Lung (tissue), 12 donors: Measurements from ENCODE around the gene FRMD4A. TPM values are rescaled to one million over a fixed set of nuclear protein-coding genes. Genes with fewer than 3 reads are reported as not detected.

Experiments used
- ATAC-seq: fragments of 200-7000 bp; cut with Tn5 transposase; one replicate; pipeline ENCODE4 v1.9.1; 2020; ENCODE audit warnings: moderate number of reproducible peaks; ENCODE audit not compliant: insufficient read depth, low FRiP score
- DNase-seq, 3 donors: peaks; one replicate each; pipeline ENCODE4 v3.0.0-alpha.2; 2013 to 2017
- H3K27ac ChIP-seq, 2 donors: one replicate each; pipeline ENCODE4 v1.5.1; 2013; ENCODE audit warnings: mild to moderate bottlenecking in 2 of 2, moderate library complexity in 2 of 2, control low read depth in 1 of 2, inconsistent platforms in 1 of 2, low read depth in 1 of 2, low read length in 1 of 2
- H3K27me3 ChIP-seq, 3 donors: one replicate each; pipeline ENCODE4 v1.5.1; 2013; ENCODE audit warnings: low read length in 2 of 3; ENCODE audit not compliant: control insufficient read depth in 3 of 3, insufficient read depth in 3 of 3
- H3K36me3 ChIP-seq, 4 donors: one replicate each; pipeline ENCODE4 v1.5.1; 2013; ENCODE audit warnings: low read length in 4 of 4, mild to moderate bottlenecking in 1 of 4, moderate library complexity in 1 of 4; ENCODE audit not compliant: control insufficient read depth in 4 of 4, insufficient read depth in 4 of 4
- H3K4me1 ChIP-seq, 5 donors: one replicate each; pipeline ENCODE4 v1.5.1; 2013; ENCODE audit warnings: low read length in 5 of 5, mild to moderate bottlenecking in 2 of 5, moderate library complexity in 1 of 5; ENCODE audit not compliant: control insufficient read depth in 5 of 5, insufficient read depth in 5 of 5
- H3K4me3 ChIP-seq: one replicate; pipeline ENCODE4 v1.5.1; 2013; ENCODE audit warnings: mild to moderate bottlenecking, control low read depth, moderate library complexity
- H3K9ac ChIP-seq, 2 donors: one replicate each; pipeline ENCODE4 v1.5.1; 2013; ENCODE audit warnings: low read length in 2 of 2, control low read depth in 1 of 2; ENCODE audit not compliant: insufficient read depth in 1 of 2
- H3K9me3 ChIP-seq, 4 donors: one replicate each; pipeline ENCODE4 v1.5.1; 2013; ENCODE audit warnings: low read length in 3 of 4, mild to moderate bottlenecking in 1 of 4, moderate library complexity in 1 of 4; ENCODE audit not compliant: control insufficient read depth in 4 of 4, insufficient read depth in 3 of 4
- CTCF ChIP-seq: IDR thresholded peaks from 2 replicates; pipeline ENCODE4 v1.5.1; 2012; ENCODE audit warnings: mild to moderate bottlenecking; ENCODE audit errors: control extremely low read depth, extremely low read depth
- WGBS, 2 donors: extraction: QIAGEN DNeasy Blood & Tissue Kit; methylation state at CpG; one replicate each; pipeline ENCODE4 v1.1.7; 2013; 5-methylcytosine and 5-hydroxymethylcytosine counted together
- polyA plus RNA-seq, 2 donors: library from polyadenylated mRNA; stranded (reverse); fragments of 200-250 nt; gene quantifications; one replicate each; pipeline ENCODE4 v1.2.1, GENCODE V29; 2013
- total RNA-seq, 2 donors: library from RNA; depleted of rRNA in 1 of 2; stranded (reverse); fragments of >200 nt in 1 of 2; gene quantifications; one replicate each; pipeline ENCODE4 v1.2.1, GENCODE V29; 2014 to 2021
- donor health status: control.
- donor health status: control.
- donor health status: Bipolar disorder and iron deficiency.
- donor health status: healthy.
- donor health status: DM: yes; HTN: yes; CAD: no.

FRMD4A gene
- total and polyA plus RNA-seq, 4 donors, result 12.0 to 64.5 (median 29.3) TPM

GRCh38 chr10:13885238-13885990 lies 445.3 kb downstream of the FRMD4A start:
- TF ChIP-seq CTCF, result no peak
- no peaks in the 10 kb centered on the region for H3K36me3 ChIP-seq
- no peaks in the 10 kb centered on the region for H3K9me3 ChIP-seq
- no peak overlapping the region for H3K27ac ChIP-seq
- whole genome bisulfite sequencing, 2 donors, result 92 to 95% methylated on average over 9 of the region's 9 CpGs
- no peak for ATAC-seq
- H3K4me1 ChIP-seq, result peaks cover 3 to 22% (median 11%) of the 10 kb centered on the region in 5 donors
- no peak overlapping the region for H3K4me3 ChIP-seq
- peaks cover 0 to 25% (median 0%) of the 10 kb centered on the region in 3 donors for H3K27me3 ChIP-seq
- no peak overlapping the region for H3K9ac ChIP-seq
- no peak for DNase-seq

GRCh38 chr10:13883636-13884444 lies 446.9 kb downstream of the FRMD4A start:
- Histone ChIP-seq H3K27me3 (peaks cover 0 to 10% (median 0%) of the 10 kb centered on the region in 3 donors), H3K9me3 (no peaks in the 10 kb centered on the region), H3K9ac (peak overlapping the region in 1 of 2 donors; percentile 11), H3K4me3 (no peak overlapping the region), H3K4me1 (peaks cover 3 to 9% (median 4%) of the 10 kb centered on the region in 5 donors), H3K27ac (no peak overlapping the region), H3K36me3 (no peaks in the 10 kb centered on the region)
- no peak for DNase-seq
- 62 to 74% methylated on average over 8 of the region's 8 CpGs for WGBS, 2 donors
- no peak for TF ChIP-seq CTCF
- no peak for ATAC-seq

GRCh38 chr10:13882119-13882711 lies 448.5 kb downstream of the FRMD4A start:
- H3K4me1 ChIP-seq, result peaks cover 3 to 21% (median 16%) of the 10 kb centered on the region in 5 donors
- H3K9ac ChIP-seq, result no peak overlapping the region
- ATAC-seq, result peak; percentile 62
- peak overlapping the region; percentile 76 to 82 for H3K27ac ChIP-seq
- H3K4me3 ChIP-seq, result no peak overlapping the region
- H3K27me3 ChIP-seq, result no peaks in the 10 kb centered on the region
- no peaks in the 10 kb centered on the region for H3K9me3 ChIP-seq
- TF ChIP-seq CTCF, result no peak
- WGBS, 2 donors, result 16 to 31% methylated on average over 7 of the region's 7 CpGs
- H3K36me3 ChIP-seq, result no peaks in the 10 kb centered on the region
- DNase-seq, result peak in 1 of 3 donors; percentile 40
